Fibroblast of upper back skin (primary cell): ENCODE data around the gene GLG1.

ENCODE experiments used
- DNase-seq: peaks from one replicate; pipeline ENCODE4 v3.0.0-alpha.2; 2013

GLG1 gene

DNA sequence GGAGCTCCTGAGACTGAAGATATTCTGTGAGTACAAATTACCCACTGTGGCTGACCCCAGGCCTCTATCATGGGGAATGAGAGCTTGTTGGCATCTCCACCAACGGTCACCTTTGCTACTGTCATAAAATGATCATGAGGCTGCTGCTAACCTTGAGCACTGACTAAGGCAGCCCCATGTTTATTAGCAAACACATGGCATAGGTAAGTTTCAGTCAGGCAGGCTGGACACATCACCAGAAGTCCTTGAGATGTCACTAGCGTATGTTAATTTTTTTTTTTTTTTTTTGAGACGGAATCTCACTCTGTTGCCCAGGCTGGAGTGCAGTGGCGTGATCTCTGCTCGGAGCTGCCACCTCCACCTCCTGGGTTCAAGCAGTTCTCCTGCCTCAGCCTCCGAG, 1.5 kb upstream of the GLG1 start:
- no peak for DNase-seq

GRCh38 chr16:74607962-74608356, 1.0 kb upstream of the GLG1 start:
- peak; percentile 32 for DNase-seq

DNA sequence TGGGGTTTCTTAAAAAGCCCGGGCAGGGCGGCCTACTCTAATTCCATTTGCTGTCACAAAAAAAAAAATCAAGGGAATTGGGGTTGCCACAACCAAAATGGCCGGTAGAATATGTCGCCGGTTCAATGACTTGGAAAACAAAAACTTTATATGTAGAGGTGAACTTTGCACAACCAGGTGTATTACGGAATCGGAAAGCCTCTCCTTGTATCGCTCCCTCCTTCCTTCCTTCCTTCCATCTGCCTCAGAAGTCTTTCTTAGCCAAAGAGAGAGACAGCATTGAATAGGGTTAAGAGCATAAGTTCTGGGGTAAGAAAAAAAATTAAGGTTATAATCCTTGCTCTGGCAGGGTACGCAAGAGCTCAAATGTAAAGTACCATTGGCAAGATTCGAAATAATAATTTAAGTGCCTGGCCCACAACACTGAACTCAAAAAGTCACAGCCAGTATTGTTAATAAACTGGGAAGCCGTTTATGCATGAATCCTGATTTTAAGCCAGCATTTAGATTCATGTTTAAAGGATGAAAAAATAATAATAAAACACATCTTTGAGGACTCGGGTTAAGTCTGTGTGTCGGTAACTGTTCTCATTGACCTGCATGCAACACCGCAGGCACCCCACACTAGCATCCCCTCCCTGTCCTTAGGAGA, 522 bp upstream of the GLG1 start:
- DNase-seq: no peak

- peak; percentile 36 for DNase-seq
Observed at GRCh38 chr16:74605746-74606520, 981 bp downstream of the GLG1 start.

DNA sequence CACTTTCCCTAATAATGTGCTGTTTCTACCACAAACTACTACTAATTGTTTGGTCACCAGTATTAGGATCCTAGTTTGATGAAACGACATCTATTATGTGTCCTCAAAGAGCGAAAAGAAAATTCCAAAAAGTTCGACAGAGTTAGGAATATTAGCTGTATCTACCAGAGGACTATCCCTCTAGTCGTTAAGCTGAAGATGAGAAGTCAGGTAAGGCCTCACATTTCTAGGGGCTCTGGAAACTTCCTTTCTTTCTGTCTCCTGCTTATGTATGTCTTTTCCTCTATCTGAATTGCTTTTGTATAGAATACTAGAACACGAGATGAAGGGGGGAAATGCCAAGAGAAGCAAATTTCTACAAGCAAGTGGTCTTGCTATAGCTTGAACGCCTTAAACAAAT, 1.6 kb downstream of the GLG1 start:
- DNase-seq: no peak

- DNase-seq: no peak
Observed at GRCh38 chr16:74603848-74604247, 3.1 kb downstream of the GLG1 start.

DNA sequence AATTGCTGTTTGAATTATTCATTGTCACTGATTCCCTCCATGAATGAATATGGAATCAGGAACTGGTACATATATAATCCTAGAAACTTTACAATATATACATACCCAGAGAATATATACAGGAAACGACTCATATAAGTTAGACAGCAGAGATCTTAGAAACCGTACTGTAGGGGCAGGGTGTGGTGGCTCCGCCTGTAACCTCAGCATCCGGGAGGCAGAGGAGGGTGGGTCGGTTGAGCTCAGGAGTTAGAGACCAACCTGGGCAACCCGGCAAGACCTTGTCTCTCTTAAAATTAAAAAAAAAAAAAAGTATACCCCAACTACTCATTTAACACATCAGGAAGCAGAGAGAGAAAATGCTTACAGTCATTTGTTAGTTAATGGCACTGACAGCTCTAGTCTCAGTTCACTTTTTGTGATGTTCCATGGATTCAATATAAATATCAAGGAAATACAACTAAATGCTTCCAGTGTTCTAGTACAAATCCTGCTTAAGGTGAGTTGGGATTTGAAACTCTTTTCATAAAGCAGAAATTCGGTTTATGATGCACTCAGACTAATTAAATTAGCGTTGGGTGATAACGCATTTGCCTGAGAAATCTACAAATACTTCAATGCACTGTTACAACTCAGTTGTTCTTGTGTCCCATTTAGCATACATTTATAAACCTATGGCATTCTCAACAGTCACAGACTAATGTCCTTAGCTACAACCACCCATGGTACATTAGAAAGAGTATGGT, 5.6 kb downstream of the GLG1 start:
- DNase-seq: no peak

DNA sequence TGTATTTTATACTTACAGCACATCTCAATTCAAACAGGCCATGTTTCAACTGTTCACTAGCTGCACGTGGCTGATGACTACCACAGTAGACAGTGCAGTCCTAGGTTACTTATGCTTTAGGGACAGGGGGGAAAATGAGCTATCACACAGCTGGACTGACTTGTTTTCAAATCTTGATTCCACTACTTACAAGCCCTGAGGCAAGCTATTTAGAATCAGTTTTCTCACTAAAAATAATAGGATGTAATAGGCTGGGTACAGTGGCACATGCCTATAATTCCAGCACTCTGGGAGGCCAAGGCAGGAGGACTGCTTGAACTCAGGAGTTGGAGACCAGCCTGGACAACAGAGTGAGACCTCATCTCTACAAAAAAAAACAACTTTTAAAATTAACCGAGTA, 10.3 kb downstream of the GLG1 start:
- DNase-seq: no peak

GRCh38 chr16:74592847-74593246, 14.1 kb downstream of the GLG1 start:
- no peak for DNase-seq

DNA sequence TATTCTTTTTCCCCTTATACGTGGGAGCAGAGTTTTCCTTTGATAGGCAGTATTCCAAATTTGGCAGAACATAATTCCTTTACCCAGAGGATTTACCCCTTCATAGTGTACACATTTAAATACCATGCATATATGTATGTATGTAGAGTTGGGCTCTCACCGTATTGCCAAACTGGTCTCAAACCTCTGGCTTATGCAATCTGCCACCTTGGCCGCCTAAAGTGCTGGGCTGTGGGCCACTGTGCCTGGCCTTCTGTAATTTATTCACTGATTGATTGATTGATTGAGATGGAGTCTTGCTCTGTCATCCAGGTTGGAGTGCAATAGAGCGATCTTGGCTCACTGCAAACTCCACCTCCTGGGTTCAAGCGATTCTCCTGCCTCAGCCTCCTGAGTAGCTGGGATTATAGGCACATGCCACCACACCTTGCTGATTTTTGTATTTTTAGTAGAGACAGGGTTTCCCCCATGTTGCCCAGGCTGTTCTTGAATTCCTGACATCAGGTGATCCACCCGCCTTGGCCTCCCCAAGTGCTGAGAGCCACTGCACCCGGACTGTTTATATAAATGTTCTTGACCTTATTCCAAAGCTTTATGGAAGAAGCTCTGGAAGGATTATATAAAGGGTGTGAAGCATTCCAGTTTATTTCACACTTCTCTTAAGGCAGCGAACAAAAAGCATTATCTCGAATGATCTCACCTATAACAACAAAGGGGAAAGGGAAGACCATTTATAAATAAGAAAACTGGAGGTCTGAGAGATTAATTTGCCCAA, 14.9 kb downstream of the GLG1 start:
- no peak for DNase-seq

DNA sequence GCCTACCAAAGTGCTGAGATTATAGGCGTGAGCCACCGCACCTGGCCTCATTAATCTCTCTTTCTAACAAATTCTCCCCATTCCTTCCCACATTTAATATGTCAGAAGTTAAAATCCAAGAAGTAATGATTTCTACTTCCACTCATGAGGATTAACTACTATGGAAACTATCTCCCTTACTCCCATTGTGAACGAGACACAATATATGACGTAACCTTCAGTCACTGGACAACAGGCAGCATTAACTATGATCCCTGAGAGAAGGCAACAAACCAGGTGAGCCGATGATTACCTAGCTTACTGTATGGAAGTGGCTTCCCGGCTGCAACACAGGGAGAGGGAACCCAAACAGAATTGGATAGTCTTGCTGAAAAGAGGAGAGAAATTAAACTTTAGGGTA, 20.0 kb downstream of the GLG1 start:
- DNase-seq: no peak

- DNase-seq: no peak
Observed at GRCh38 chr16:74585846-74586443, 21.0 kb downstream of the GLG1 start.

GRCh38 chr16:74583926-74584666, 22.8 kb downstream of the GLG1 start:
- peak; percentile 50 for DNase-seq

- no peak for DNase-seq
Observed at GRCh38 chr16:74582970-74583369, 23.9 kb downstream of the GLG1 start.

DNA sequence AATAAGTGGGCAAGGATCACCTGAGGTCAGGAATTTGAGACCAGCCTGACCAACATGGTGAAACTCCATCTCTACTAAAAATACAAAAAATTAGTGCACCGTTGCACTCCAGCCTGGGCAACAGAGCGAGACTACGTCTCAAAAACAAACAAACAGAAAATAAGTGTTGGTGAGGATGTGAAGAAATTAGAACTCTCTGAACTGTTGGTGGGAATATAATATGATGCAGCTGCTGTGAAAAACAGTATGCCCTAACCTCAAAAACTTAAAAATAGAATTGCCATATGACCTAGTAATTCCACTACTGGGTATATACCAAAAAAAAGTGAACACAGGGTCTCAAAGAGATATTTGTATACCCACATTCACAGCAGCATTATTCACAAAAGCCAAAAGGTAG, 26.1 kb downstream of the GLG1 start:
- DNase-seq: no peak

GRCh38 chr16:74578838-74579237, 28.1 kb downstream of the GLG1 start:
- no peak for DNase-seq

DNA sequence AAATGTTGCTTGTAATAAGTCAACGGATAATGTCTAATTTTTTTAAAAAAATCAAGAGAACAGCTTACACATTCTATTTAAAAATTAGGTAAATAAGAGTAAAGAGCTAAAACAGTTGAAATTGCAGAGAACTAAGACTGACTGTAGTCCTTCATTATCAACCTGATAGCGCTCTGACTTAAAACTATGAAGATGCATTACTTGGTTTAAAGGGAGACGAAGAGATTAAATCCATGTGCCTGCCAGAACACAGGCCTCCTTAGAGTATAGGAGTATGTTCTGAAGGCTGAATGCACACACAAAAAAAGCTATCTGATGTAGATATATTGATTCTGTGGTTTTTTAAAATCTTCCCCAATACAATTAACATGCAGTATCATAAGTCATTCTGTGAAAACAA, 28.5 kb downstream of the GLG1 start:
- DNase-seq: no peak

GRCh38 chr16:74577882-74578366, 29.0 kb downstream of the GLG1 start:
- DNase-seq: peak; percentile 53

GRCh38 chr16:74575807-74576643, 30.9 kb downstream of the GLG1 start:
- DNase-seq: no peak

- DNase-seq: no peak
Observed at GRCh38 chr16:74575175-74575806, 31.6 kb downstream of the GLG1 start.
